WTC11 (cell line): ENCODE results near the gene LRP4.

Source experiments
- ESRRA ChIP-seq: sonication (generic); formaldehyde crosslinking; IDR thresholded peaks from 2 replicates; pipeline ENCODE4 v1.8.1; 2022; ENCODE audit warnings: mild to moderate bottlenecking, missing genetic modification reagents, borderline replicate concordance
- ETV6 ChIP-seq: sonication (generic); formaldehyde crosslinking; IDR thresholded peaks from 2 replicates; pipeline ENCODE4 v1.8.1; 2022; ENCODE audit warnings: mild to moderate bottlenecking, missing genetic modification reagents
- GABPB1 ChIP-seq: sonication (generic); formaldehyde crosslinking; IDR thresholded peaks from 2 replicates; pipeline ENCODE4 v1.8.1; 2023; ENCODE audit warnings: mild to moderate bottlenecking, missing genetic modification reagents
- NFATC4 ChIP-seq: fragments of 250-450 bp; sonication (Bioruptor Pico); IDR thresholded peaks from 2 replicates; pipeline ENCODE4 v1.9.0; 2021; ENCODE audit warnings: mild to moderate bottlenecking
- NFYB ChIP-seq: sonication (generic); formaldehyde crosslinking; conservative IDR thresholded peaks from 2 replicates; pipeline ENCODE4 v1.8.0; 2022; ENCODE audit warnings: low read depth, missing genetic modification reagents
- NR3C1 ChIP-seq: sonication (generic); formaldehyde crosslinking; conservative IDR thresholded peaks from 2 replicates; pipeline ENCODE4 v1.8.1; 2023; ENCODE audit warnings: low read depth, mild to moderate bottlenecking, missing genetic modification reagents
- ZNF232 ChIP-seq: sonication (generic); formaldehyde crosslinking; IDR thresholded peaks from 2 replicates; pipeline ENCODE4 v1.8.0; 2022; ENCODE audit warnings: mild to moderate bottlenecking, missing genetic modification reagents
- TF ChIP-seq, protein P1 (sequence below): sonication (generic); formaldehyde crosslinking; IDR thresholded peaks from 2 replicates; pipeline ENCODE4 v1.8.0; 2023; ENCODE audit warnings: missing genetic modification reagents, mild to moderate bottlenecking, borderline replicate concordance
- TF ChIP-seq, protein P2 (sequence below): fragments of 200-600 bp; IDR thresholded peaks from 2 replicates; pipeline ENCODE4 v1.8.0; 2022; ENCODE audit warnings: antibody characterized with exemption
- TF ChIP-seq, protein P3 (sequence below): sonication (generic); formaldehyde crosslinking; IDR thresholded peaks from 2 replicates; pipeline ENCODE4 v1.8.1; 2023; ENCODE audit warnings: mild to moderate bottlenecking, missing genetic modification reagents, moderate library complexity
- TF ChIP-seq, protein P4 (sequence below): sonication (generic); formaldehyde crosslinking; IDR thresholded peaks from 2 replicates; pipeline ENCODE4 v1.8.1; 2022; ENCODE audit warnings: low read depth, missing genetic modification reagents, borderline replicate concordance
- TF ChIP-seq, protein P5 (sequence below): sonication (generic); formaldehyde crosslinking; IDR thresholded peaks from 2 replicates; pipeline ENCODE4 v1.8.0; 2022; ENCODE audit warnings: mild to moderate bottlenecking, missing genetic modification reagents
- TF ChIP-seq, protein P6 (sequence below): sonication (generic); formaldehyde crosslinking; conservative IDR thresholded peaks from 2 replicates; pipeline ENCODE4 v1.8.1; 2022; ENCODE audit warnings: mild to moderate bottlenecking, missing genetic modification reagents

DNA sequence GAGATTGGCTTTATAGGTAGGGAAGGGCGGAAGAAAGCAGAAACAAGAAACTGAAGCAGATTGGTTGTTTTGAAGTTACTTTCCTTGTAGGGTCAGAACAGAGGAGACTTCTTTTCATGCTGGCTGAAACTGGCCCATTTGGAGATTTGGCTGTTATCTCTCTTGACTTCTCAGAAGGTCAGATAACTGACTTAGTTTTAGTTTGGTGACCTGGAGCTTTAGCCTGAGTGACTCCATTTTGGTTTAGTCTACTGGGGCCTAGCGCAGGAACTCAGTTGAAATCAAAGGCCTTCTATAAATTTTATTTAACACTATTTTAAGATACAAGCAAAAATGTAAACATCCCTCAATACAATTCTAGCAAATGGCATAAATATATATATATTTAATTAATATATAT lies 49.6 kb upstream of the LRP4 start:
- TF ChIP-seq ESRRA (CRISPR knock-in tag) (no peak), NR3C1 (CRISPR knock-in tag) (no peak), NFATC4 (CRISPR knock-in tag) (no peak), ZNF232 (no peak), ETV6 (CRISPR knock-in tag) (no peak), NFYB (CRISPR knock-in tag) (no peak), GABPB1 (CRISPR knock-in tag) (no peak)
- TF ChIP-seq, protein P1, sequence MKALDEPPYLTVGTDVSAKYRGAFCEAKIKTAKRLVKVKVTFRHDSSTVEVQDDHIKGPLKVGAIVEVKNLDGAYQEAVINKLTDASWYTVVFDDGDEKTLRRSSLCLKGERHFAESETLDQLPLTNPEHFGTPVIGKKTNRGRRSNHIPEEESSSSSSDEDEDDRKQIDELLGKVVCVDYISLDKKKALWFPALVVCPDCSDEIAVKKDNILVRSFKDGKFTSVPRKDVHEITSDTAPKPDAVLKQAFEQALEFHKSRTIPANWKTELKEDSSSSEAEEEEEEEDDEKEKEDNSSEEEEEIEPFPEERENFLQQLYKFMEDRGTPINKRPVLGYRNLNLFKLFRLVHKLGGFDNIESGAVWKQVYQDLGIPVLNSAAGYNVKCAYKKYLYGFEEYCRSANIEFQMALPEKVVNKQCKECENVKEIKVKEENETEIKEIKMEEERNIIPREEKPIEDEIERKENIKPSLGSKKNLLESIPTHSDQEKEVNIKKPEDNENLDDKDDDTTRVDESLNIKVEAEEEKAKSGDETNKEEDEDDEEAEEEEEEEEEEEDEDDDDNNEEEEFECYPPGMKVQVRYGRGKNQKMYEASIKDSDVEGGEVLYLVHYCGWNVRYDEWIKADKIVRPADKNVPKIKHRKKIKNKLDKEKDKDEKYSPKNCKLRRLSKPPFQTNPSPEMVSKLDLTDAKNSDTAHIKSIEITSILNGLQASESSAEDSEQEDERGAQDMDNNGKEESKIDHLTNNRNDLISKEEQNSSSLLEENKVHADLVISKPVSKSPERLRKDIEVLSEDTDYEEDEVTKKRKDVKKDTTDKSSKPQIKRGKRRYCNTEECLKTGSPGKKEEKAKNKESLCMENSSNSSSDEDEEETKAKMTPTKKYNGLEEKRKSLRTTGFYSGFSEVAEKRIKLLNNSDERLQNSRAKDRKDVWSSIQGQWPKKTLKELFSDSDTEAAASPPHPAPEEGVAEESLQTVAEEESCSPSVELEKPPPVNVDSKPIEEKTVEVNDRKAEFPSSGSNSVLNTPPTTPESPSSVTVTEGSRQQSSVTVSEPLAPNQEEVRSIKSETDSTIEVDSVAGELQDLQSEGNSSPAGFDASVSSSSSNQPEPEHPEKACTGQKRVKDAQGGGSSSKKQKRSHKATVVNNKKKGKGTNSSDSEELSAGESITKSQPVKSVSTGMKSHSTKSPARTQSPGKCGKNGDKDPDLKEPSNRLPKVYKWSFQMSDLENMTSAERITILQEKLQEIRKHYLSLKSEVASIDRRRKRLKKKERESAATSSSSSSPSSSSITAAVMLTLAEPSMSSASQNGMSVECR: no peak
- TF ChIP-seq, protein P2, sequence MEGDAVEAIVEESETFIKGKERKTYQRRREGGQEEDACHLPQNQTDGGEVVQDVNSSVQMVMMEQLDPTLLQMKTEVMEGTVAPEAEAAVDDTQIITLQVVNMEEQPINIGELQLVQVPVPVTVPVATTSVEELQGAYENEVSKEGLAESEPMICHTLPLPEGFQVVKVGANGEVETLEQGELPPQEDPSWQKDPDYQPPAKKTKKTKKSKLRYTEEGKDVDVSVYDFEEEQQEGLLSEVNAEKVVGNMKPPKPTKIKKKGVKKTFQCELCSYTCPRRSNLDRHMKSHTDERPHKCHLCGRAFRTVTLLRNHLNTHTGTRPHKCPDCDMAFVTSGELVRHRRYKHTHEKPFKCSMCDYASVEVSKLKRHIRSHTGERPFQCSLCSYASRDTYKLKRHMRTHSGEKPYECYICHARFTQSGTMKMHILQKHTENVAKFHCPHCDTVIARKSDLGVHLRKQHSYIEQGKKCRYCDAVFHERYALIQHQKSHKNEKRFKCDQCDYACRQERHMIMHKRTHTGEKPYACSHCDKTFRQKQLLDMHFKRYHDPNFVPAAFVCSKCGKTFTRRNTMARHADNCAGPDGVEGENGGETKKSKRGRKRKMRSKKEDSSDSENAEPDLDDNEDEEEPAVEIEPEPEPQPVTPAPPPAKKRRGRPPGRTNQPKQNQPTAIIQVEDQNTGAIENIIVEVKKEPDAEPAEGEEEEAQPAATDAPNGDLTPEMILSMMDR: no peak
- TF ChIP-seq, protein P3, sequence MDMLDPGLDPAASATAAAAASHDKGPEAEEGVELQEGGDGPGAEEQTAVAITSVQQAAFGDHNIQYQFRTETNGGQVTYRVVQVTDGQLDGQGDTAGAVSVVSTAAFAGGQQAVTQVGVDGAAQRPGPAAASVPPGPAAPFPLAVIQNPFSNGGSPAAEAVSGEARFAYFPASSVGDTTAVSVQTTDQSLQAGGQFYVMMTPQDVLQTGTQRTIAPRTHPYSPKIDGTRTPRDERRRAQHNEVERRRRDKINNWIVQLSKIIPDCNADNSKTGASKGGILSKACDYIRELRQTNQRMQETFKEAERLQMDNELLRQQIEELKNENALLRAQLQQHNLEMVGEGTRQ (CRISPR knock-in tag): no peak
- TF ChIP-seq, protein P4, sequence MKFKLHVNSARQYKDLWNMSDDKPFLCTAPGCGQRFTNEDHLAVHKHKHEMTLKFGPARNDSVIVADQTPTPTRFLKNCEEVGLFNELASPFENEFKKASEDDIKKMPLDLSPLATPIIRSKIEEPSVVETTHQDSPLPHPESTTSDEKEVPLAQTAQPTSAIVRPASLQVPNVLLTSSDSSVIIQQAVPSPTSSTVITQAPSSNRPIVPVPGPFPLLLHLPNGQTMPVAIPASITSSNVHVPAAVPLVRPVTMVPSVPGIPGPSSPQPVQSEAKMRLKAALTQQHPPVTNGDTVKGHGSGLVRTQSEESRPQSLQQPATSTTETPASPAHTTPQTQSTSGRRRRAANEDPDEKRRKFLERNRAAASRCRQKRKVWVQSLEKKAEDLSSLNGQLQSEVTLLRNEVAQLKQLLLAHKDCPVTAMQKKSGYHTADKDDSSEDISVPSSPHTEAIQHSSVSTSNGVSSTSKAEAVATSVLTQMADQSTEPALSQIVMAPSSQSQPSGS (CRISPR knock-in tag): no peak
- TF ChIP-seq, protein P5, sequence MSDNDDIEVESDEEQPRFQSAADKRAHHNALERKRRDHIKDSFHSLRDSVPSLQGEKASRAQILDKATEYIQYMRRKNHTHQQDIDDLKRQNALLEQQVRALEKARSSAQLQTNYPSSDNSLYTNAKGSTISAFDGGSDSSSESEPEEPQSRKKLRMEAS (CRISPR knock-in tag): no peak
- TF ChIP-seq, protein P6, sequence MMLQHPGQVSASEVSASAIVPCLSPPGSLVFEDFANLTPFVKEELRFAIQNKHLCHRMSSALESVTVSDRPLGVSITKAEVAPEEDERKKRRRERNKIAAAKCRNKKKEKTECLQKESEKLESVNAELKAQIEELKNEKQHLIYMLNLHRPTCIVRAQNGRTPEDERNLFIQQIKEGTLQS: no peak
